HG03442 (cell line): ENCODE data around the gene SUSD6.
A peak's percentile ranks its signal among the peaks of the same experiment; 100 is the strongest.

Experiments used
- ATAC-seq: cut with Tn5 transposase; IDR thresholded peaks from one replicate; pipeline ENCODE4 v1.9.1; 2021; ENCODE audit warnings: mild to moderate bottlenecking, moderate library complexity; ENCODE audit not compliant: unreplicated experiment

The SUSD6 gene

GRCh38 chr14:69671365-69672030 is 60.1 kb downstream of the SUSD6 start:
- ATAC-seq: no peak

- ATAC-seq: no peak
Measured at GRCh38 chr14:69672356-69672755, 61.0 kb downstream of the SUSD6 start.

- ATAC-seq: no peak
Measured at GRCh38 chr14:69673104-69673503, 61.7 kb downstream of the SUSD6 start.

- ATAC-seq: no peak
Measured at GRCh38 chr14:69673578-69674305, 62.3 kb downstream of the SUSD6 start.

- ATAC-seq: no peak
Measured at GRCh38 chr14:69674546-69675244, 63.3 kb downstream of the SUSD6 start.

GRCh38 chr14:69675245-69675583 is 63.8 kb downstream of the SUSD6 start:
- ATAC-seq: no peak

GRCh38 chr14:69675877-69676416 is 64.6 kb downstream of the SUSD6 start:
- ATAC-seq: peak; percentile 85

- no peak for ATAC-seq
Measured at GRCh38 chr14:69676723-69677122, 65.3 kb downstream of the SUSD6 start.

- ATAC-seq: no peak
Measured at GRCh38 chr14:69680297-69680696, 68.9 kb downstream of the SUSD6 start.

- no peak for ATAC-seq
Measured at GRCh38 chr14:69682136-69682535, 70.7 kb downstream of the SUSD6 start.

GRCh38 chr14:69682621-69683263 is 71.3 kb downstream of the SUSD6 start:
- no peak for ATAC-seq

- no peak for ATAC-seq
Measured at GRCh38 chr14:69683971-69684370, 72.6 kb downstream of the SUSD6 start.

- no peak for ATAC-seq
Measured at GRCh38 chr14:69684461-69685217, 73.2 kb downstream of the SUSD6 start.

GRCh38 chr14:69685218-69685616 is 73.8 kb downstream of the SUSD6 start:
- no peak for ATAC-seq

- no peak for ATAC-seq
Measured at GRCh38 chr14:69685716-69686115, 74.3 kb downstream of the SUSD6 start.

- ATAC-seq: no peak
Measured at GRCh38 chr14:69687606-69688298, 76.4 kb downstream of the SUSD6 start.

GRCh38 chr14:69688299-69688649 is 76.9 kb downstream of the SUSD6 start:
- no peak for ATAC-seq

GRCh38 chr14:69690042-69690441 is 78.6 kb downstream of the SUSD6 start:
- no peak for ATAC-seq

- ATAC-seq: no peak
Measured at GRCh38 chr14:69692594-69692993, 81.2 kb downstream of the SUSD6 start.

- no peak for ATAC-seq
Measured at GRCh38 chr14:69693145-69693544, 81.7 kb downstream of the SUSD6 start.
